ENCODE measurements around the gene NAA25.

The NAA25 gene

DNA sequence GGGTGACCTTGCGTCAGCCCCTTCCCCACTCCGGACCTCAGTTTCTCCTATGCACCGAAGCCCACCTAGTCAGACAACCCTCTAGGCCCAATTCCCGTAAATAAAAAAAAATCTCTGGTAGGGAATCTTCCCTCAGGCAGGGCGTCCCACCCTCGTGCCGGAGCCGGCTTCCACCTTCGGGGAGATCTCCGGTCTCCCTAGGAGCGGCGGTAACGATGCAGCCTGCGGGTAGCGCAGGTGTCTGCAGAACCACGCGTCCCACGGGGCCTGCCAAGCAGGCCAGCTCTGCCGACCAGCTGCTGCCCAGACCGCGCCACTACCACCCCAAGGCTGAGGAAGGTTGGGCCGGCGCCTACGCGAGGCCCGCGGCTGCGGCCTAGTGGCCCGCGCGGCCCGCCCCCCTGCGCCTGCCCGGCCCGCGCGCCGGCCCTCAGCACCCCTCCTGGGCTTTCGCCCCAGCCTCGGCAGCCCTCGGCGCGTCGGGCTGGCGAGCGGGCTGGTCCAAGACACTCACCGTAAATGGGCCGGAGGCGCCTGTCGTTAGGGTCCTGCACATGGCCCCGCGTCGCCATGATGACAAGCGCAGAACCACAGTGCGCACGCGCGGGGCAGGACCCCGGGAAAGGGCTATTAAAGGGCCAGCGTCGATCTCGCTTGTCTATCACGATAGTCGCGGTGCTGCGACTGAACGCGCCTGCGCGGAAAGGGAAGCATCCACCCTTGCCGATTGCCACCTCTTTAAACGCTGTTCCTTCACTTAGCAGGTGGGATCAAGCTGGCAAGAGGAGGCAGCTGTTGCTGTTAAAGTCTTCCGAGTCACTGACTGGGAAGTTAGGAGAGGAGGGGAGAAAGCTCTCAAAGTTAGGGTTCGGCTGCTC is at the start of gene NAA25:
Gene NAA25, minus strand, starts transcription at position 582 of the 878 bp plus-strand sequence. Its CDS starts 10 bp downstream, at position 572.
- H3K27me3 ChIP-seq (ENCODE audit: control insufficient read depth in 5 of 5, insufficient read depth in 4 of 5, low read length in 5 of 5) = no peaks in the 10 kb centered on the region
- peaks cover 0 to 2% (median 0%) of the 10 kb centered on the region in 5 donors for H3K36me3 ChIP-seq (ENCODE audit: control insufficient read depth in 5 of 5, insufficient read depth in 5 of 5, low read length in 5 of 5)
- peaks cover 2 to 37% (median 28%) of the 10 kb centered on the region in 5 donors for H3K4me1 ChIP-seq (ENCODE audit: control insufficient read depth in 5 of 5, insufficient read depth in 5 of 5, low read length in 5 of 5)
- H3K9ac ChIP-seq (ENCODE audit: low read length in 5 of 5) = peak within 1 kb of the TSS; percentile 90 to 100 (median 95)
- H3K4me3 ChIP-seq (ENCODE audit: low read depth in 1 of 5, low read length in 5 of 5) = peak within 1 kb of the TSS; percentile 89 to 100 (median 99)
- no peaks in the 10 kb centered on the region for H3K9me3 ChIP-seq (ENCODE audit: control insufficient read depth in 5 of 5, low read length in 5 of 5)
- peak within 1 kb of the TSS; percentile 92 for H3K27ac ChIP-seq (ENCODE audit: low read depth, low read length)

GRCh38 chr12:112153893-112154219 is 45.3 kb upstream of the NAA25 start:
- Histone ChIP-seq H3K27me3 (ENCODE audit: control insufficient read depth in 5 of 5, insufficient read depth in 4 of 5, low read length in 5 of 5) (no peaks in the 10 kb centered on the region), H3K4me1 (ENCODE audit: control insufficient read depth in 5 of 5, insufficient read depth in 5 of 5, low read length in 5 of 5) (no peaks in the 10 kb centered on the region), H3K4me3 (ENCODE audit: low read depth in 1 of 5, low read length in 5 of 5) (no peak overlapping the region), H3K27ac (ENCODE audit: low read depth, low read length) (no peak overlapping the region), H3K36me3 (ENCODE audit: control insufficient read depth in 5 of 5, insufficient read depth in 5 of 5, low read length in 5 of 5) (peaks cover 3 to 62% (median 56%) of the 10 kb centered on the region in 5 donors), H3K9ac (ENCODE audit: low read length in 5 of 5) (no peak overlapping the region), H3K9me3 (ENCODE audit: control insufficient read depth in 5 of 5, low read length in 5 of 5) (peaks cover 0 to 4% (median 0%) of the 10 kb centered on the region in 5 donors)

DNA sequence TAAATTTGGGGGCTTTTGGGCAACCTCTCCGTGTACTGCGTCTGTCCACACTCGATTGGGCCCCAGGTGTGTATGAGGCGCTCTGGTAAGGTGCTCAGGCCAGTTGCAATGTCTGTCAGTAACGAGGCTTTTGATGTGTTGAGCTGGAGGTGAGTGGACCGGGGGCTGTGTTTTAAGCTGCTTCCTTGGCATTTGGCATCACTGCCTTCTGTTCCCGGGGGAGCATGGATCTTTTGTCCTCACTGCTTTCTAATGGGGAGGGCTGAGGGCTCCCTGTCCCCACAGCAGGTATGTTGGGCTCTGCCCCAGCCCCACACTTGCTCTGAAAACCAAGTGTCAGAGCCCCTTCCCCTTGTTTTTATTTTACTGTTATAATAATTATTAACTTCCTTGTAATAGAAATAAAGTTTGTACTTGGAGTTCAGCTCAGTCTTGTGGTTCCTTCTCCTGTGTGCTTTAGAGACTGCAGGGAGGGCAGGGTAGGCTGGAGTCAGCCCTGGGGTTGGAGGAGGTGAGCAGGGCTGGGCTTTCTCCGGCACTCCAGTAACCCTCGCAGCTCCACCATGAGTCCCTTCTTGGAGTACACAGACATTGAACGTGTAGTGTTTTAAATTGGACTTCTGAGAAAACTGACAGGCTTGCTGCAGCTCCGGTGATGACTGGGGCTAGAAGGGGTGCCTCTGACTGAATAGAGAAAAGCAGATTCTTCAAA is 44.8 kb upstream of the NAA25 start:
- Histone ChIP-seq H3K9ac (ENCODE audit: low read length in 5 of 5) (no peak overlapping the region), H3K27ac (ENCODE audit: low read depth, low read length) (no peak overlapping the region), H3K9me3 (ENCODE audit: control insufficient read depth in 5 of 5, low read length in 5 of 5) (no peaks in the 10 kb centered on the region), H3K4me1 (ENCODE audit: control insufficient read depth in 5 of 5, insufficient read depth in 5 of 5, low read length in 5 of 5) (no peaks in the 10 kb centered on the region), H3K36me3 (ENCODE audit: control insufficient read depth in 5 of 5, insufficient read depth in 5 of 5, low read length in 5 of 5) (peaks cover 3 to 62% (median 58%) of the 10 kb centered on the region in 5 donors), H3K27me3 (ENCODE audit: control insufficient read depth in 5 of 5, insufficient read depth in 4 of 5, low read length in 5 of 5) (no peaks in the 10 kb centered on the region), H3K4me3 (ENCODE audit: low read depth in 1 of 5, low read length in 5 of 5) (no peak overlapping the region)

GRCh38 chr12:112151766-112152541 is 43.4 kb upstream of the NAA25 start:
- no peak overlapping the region for H3K4me3 ChIP-seq (ENCODE audit: low read depth in 1 of 5, low read length in 5 of 5)
- H3K27ac ChIP-seq (ENCODE audit: low read depth, low read length) = no peak overlapping the region
- H3K9me3 ChIP-seq (ENCODE audit: control insufficient read depth in 5 of 5, low read length in 5 of 5) = no peaks in the 10 kb centered on the region
- H3K4me1 ChIP-seq (ENCODE audit: control insufficient read depth in 5 of 5, insufficient read depth in 5 of 5, low read length in 5 of 5) = no peaks in the 10 kb centered on the region
- H3K9ac ChIP-seq (ENCODE audit: low read length in 5 of 5) = no peak overlapping the region
- H3K27me3 ChIP-seq (ENCODE audit: control insufficient read depth in 5 of 5, insufficient read depth in 4 of 5, low read length in 5 of 5) = no peaks in the 10 kb centered on the region
- H3K36me3 ChIP-seq (ENCODE audit: control insufficient read depth in 5 of 5, insufficient read depth in 5 of 5, low read length in 5 of 5) = peaks cover 3 to 68% (median 63%) of the 10 kb centered on the region in 5 donors

- Histone ChIP-seq H3K9ac (ENCODE audit: low read length in 5 of 5) (no peak overlapping the region), H3K4me1 (ENCODE audit: control insufficient read depth in 5 of 5, insufficient read depth in 5 of 5, low read length in 5 of 5) (no peaks in the 10 kb centered on the region), H3K27me3 (ENCODE audit: control insufficient read depth in 5 of 5, insufficient read depth in 4 of 5, low read length in 5 of 5) (no peaks in the 10 kb centered on the region), H3K9me3 (ENCODE audit: control insufficient read depth in 5 of 5, low read length in 5 of 5) (no peaks in the 10 kb centered on the region), H3K4me3 (ENCODE audit: low read depth in 1 of 5, low read length in 5 of 5) (no peak overlapping the region), H3K27ac (ENCODE audit: low read depth, low read length) (no peak overlapping the region), H3K36me3 (ENCODE audit: control insufficient read depth in 5 of 5, insufficient read depth in 5 of 5, low read length in 5 of 5) (peaks cover 14 to 88% (median 81%) of the 10 kb centered on the region in 5 donors)
Observed at GRCh38 chr12:112149596-112149995, 41.0 kb upstream of the NAA25 start.

DNA sequence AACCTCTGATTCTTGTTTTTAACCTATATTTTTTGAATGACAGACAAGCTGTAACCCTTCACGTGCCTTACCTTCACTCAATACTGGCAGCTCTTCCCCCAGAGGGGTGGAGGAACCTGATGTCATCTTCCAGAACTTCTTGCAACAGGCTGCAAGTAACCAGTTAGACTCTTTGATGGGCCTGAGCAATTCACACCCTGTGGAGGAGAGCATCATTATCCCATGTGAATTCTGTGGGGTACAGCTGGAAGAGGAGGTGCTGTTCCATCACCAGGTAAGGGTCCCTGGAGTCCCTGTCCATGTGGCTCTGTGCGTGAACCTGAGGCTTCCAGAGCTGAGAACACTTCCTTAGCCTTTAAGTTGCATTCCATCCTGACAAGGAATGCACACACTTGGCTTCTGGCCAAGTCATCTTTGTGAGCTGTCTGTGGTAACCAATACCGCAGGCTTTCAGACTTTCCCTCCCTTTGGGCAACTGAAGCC is 39.5 kb upstream of the NAA25 start:
- Histone ChIP-seq H3K27me3 (ENCODE audit: control insufficient read depth in 5 of 5, insufficient read depth in 4 of 5, low read length in 5 of 5) (no peaks in the 10 kb centered on the region), H3K27ac (ENCODE audit: low read depth, low read length) (no peak overlapping the region), H3K9me3 (ENCODE audit: control insufficient read depth in 5 of 5, low read length in 5 of 5) (no peaks in the 10 kb centered on the region), H3K4me3 (ENCODE audit: low read depth in 1 of 5, low read length in 5 of 5) (no peak overlapping the region), H3K9ac (ENCODE audit: low read length in 5 of 5) (no peak overlapping the region), H3K4me1 (ENCODE audit: control insufficient read depth in 5 of 5, insufficient read depth in 5 of 5, low read length in 5 of 5) (no peaks in the 10 kb centered on the region), H3K36me3 (ENCODE audit: control insufficient read depth in 5 of 5, insufficient read depth in 5 of 5, low read length in 5 of 5) (peaks cover 14 to 89% (median 81%) of the 10 kb centered on the region in 5 donors)

GRCh38 chr12:112146123-112146522 is 37.5 kb upstream of the NAA25 start:
- Histone ChIP-seq H3K9ac (ENCODE audit: low read length in 5 of 5) (no peak overlapping the region), H3K9me3 (ENCODE audit: control insufficient read depth in 5 of 5, low read length in 5 of 5) (no peaks in the 10 kb centered on the region), H3K4me3 (ENCODE audit: low read depth in 1 of 5, low read length in 5 of 5) (no peak overlapping the region), H3K27me3 (ENCODE audit: control insufficient read depth in 5 of 5, insufficient read depth in 4 of 5, low read length in 5 of 5) (no peaks in the 10 kb centered on the region), H3K4me1 (ENCODE audit: control insufficient read depth in 5 of 5, insufficient read depth in 5 of 5, low read length in 5 of 5) (no peaks in the 10 kb centered on the region), H3K36me3 (ENCODE audit: control insufficient read depth in 5 of 5, insufficient read depth in 5 of 5, low read length in 5 of 5) (peaks cover 22 to 86% (median 78%) of the 10 kb centered on the region in 5 donors), H3K27ac (ENCODE audit: low read depth, low read length) (no peak overlapping the region)

DNA sequence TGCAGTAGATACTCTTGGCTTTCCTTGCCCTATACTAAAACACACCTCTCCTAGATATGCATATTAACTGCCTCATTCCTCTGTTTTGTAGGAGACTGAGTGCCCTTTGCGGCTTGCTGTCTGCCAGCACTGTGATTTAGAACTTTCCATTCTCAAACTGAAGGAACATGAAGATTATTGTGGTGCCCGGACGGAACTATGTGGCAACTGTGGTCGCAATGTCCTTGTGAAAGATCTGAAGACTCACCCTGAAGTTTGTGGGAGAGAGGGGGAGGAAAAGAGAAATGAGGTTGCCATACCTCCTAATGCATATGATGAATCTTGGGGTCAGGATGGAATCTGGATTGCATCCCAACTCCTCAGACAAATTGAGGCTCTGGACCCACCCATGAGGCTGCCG is 32.1 kb upstream of the NAA25 start:
- no peak overlapping the region for H3K9ac ChIP-seq (ENCODE audit: low read length in 5 of 5)
- no peak overlapping the region for H3K27ac ChIP-seq (ENCODE audit: low read depth, low read length)
- H3K4me1 ChIP-seq (ENCODE audit: control insufficient read depth in 5 of 5, insufficient read depth in 5 of 5, low read length in 5 of 5) = no peaks in the 10 kb centered on the region
- H3K4me3 ChIP-seq (ENCODE audit: low read depth in 1 of 5, low read length in 5 of 5) = no peak overlapping the region
- H3K27me3 ChIP-seq (ENCODE audit: control insufficient read depth in 5 of 5, insufficient read depth in 4 of 5, low read length in 5 of 5) = no peaks in the 10 kb centered on the region
- H3K9me3 ChIP-seq (ENCODE audit: control insufficient read depth in 5 of 5, low read length in 5 of 5) = no peaks in the 10 kb centered on the region
- H3K36me3 ChIP-seq (ENCODE audit: control insufficient read depth in 5 of 5, insufficient read depth in 5 of 5, low read length in 5 of 5) = peaks cover 27 to 90% (median 76%) of the 10 kb centered on the region in 5 donors

GRCh38 chr12:112134731-112135130 is 26.1 kb upstream of the NAA25 start:
- peaks cover 0 to 23% (median 16%) of the 10 kb centered on the region in 5 donors for H3K4me1 ChIP-seq (ENCODE audit: control insufficient read depth in 5 of 5, insufficient read depth in 5 of 5, low read length in 5 of 5)
- H3K9me3 ChIP-seq (ENCODE audit: control insufficient read depth in 5 of 5, low read length in 5 of 5) = no peaks in the 10 kb centered on the region
- H3K27ac ChIP-seq (ENCODE audit: low read depth, low read length) = no peak overlapping the region
- H3K9ac ChIP-seq (ENCODE audit: low read length in 5 of 5) = no peak overlapping the region
- H3K27me3 ChIP-seq (ENCODE audit: control insufficient read depth in 5 of 5, insufficient read depth in 4 of 5, low read length in 5 of 5) = no peaks in the 10 kb centered on the region
- H3K36me3 ChIP-seq (ENCODE audit: control insufficient read depth in 5 of 5, insufficient read depth in 5 of 5, low read length in 5 of 5) = peaks cover 19 to 52% (median 38%) of the 10 kb centered on the region in 5 donors
- H3K4me3 ChIP-seq (ENCODE audit: low read depth in 1 of 5, low read length in 5 of 5) = no peak overlapping the region

All from subcutaneous abdominal adipose tissue (tissue), 5 donors.